ENCODE data around the gene PIKFYVE.

DNA sequence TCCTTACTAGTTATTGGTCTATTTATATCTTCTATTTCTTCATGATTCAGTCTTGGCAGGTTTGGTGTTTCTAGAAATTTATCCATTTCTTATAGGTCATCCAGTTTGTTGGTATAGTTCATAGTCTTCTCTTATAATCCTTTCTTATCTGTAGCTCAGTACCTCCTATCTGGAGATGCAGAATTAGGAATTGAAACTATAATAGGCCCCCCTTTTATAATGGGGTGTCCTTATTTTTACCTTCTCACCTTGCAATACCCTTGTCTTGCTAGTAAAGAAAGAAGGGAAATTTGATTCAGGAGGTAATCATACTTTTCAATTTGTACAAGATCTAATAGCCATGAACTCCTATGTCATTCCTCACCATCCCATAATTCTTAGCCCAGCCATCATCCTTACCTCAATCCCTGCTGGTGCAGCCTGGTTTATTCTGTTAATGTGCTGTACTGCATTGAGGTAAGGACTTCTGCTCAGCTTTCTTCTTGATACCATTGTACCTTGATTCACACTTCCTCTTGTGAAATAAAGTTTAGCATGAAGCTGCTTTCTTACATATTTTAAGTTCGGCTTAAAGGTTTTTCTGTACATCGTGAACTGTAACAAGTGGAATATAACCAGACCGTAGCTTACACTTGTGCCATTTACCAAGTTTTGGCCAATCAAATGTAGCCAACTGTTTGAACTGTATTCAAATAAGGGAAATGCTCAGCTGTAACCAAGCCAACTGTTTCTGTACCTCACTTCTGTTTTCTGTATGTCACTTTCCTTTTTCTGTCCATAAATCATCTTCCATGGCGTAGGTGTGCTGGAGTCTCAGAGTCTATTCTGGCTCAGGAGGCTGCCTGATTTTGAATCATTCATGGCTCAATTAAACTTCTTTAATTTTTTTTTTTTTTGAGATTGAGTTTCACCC lies 100.4 kb downstream of the PIKFYVE start:
- TF ChIP-seq POLR2A (IDR thresholded peaks at IDR 0.05) = no peak
- TF ChIP-seq, protein P1, sequence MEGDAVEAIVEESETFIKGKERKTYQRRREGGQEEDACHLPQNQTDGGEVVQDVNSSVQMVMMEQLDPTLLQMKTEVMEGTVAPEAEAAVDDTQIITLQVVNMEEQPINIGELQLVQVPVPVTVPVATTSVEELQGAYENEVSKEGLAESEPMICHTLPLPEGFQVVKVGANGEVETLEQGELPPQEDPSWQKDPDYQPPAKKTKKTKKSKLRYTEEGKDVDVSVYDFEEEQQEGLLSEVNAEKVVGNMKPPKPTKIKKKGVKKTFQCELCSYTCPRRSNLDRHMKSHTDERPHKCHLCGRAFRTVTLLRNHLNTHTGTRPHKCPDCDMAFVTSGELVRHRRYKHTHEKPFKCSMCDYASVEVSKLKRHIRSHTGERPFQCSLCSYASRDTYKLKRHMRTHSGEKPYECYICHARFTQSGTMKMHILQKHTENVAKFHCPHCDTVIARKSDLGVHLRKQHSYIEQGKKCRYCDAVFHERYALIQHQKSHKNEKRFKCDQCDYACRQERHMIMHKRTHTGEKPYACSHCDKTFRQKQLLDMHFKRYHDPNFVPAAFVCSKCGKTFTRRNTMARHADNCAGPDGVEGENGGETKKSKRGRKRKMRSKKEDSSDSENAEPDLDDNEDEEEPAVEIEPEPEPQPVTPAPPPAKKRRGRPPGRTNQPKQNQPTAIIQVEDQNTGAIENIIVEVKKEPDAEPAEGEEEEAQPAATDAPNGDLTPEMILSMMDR (IDR thresholded peaks at IDR 0.05) = no peak
